ENCODE measurements around the gene ESPN. TPM values are rescaled to one million over a fixed set of nuclear protein-coding genes. Genes with fewer than 3 reads are reported as not detected.

Gene ESPN
- total RNA-seq, 1 experiment from 2014 or later, result 53.1 TPM

DNA sequence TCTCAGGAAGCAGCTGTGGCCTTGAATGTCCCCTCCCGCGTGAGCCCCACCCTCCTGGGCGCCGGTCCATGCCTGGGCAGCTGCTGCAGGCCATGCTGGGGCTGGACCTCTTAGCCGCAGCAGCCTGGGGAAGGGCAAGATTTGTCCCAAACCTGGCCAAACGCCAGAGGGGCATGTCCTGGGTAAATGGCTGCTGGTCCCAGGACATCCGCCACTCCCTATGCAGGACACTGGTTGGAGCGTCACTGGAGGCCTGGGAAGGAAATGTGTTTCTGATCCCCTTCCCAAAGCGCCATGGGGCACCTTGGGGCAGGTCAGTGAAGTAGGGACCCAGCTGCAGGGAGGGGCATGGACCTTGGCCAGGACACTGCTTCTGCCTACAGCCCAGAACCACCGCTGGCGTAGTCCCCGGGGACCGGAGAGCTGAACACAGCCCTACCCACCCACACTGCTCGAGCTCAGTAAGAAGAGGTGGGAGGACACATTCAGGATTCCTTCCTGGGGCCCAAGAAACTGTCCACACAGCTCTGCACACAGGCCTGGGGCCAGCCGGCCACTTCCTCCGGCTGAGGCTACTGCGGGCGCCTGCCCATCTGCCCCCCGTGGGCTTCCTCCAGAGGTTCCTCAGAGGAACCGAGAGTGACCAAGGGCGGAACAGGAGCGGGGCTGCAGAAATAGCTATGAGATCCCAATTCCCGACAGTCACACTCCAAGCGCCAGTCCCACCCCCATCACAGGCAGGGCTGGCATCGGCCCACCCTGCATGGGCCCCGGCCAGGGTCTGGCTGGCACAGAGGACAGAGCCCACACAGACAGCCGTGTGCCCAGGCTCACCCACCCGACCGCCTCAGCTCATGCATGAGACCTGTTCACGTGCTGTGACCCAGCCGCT lies 77.7 kb downstream of the ESPN start:
- peaks cover 4% of the 10 kb centered on the region for H3K23me2 ChIP-seq (ENCODE audit: insufficient read length, low read depth, low read length, poor library complexity, severe bottlenecking)
- H2BK15ac ChIP-seq (ENCODE audit: low read depth, low read length), result no peak overlapping the region
- H3K9ac ChIP-seq (ENCODE audit: extremely low read depth, insufficient read length, low read length), result no peak overlapping the region
- H3K4me1 Mint-ChIP-seq, result peaks cover 8 to 9% of the 10 kb centered on the region in 2 experiments
- H2BK20ac ChIP-seq (ENCODE audit: low read depth, low read length, poor library complexity, severe bottlenecking), result no peak overlapping the region
- no peak overlapping the region for H4K5ac ChIP-seq (ENCODE audit: insufficient read length, low read depth, low read length)
- no peak overlapping the region for H3K56ac ChIP-seq (ENCODE audit: insufficient read length, low read depth, low read length)
- H3K23ac ChIP-seq (ENCODE audit: insufficient read length, low read depth, low read length), result no peak overlapping the region
- H2AFZ ChIP-seq (ENCODE audit: low read length), result no peak overlapping the region
- H3K14ac ChIP-seq (ENCODE audit: insufficient read depth, low read length), result no peak overlapping the region
- H2BK5ac ChIP-seq (ENCODE audit: insufficient read length, low read length), result no peak overlapping the region
- H3K36me3 Mint-ChIP-seq (ENCODE audit: insufficient read depth in 1 of 3, low read depth in 3 of 3), result no peaks in the 10 kb centered on the region; a peak in 1 of 7 replicates
- H3T11ph ChIP-seq (ENCODE audit: low read length), result no peak overlapping the region
- H3K4me2 ChIP-seq (ENCODE audit: insufficient read depth, insufficient read length, low read length), result no peak overlapping the region
- H3K9me3 Mint-ChIP-seq, result no peaks in the 10 kb centered on the region
- TF ChIP-seq, protein P1, sequence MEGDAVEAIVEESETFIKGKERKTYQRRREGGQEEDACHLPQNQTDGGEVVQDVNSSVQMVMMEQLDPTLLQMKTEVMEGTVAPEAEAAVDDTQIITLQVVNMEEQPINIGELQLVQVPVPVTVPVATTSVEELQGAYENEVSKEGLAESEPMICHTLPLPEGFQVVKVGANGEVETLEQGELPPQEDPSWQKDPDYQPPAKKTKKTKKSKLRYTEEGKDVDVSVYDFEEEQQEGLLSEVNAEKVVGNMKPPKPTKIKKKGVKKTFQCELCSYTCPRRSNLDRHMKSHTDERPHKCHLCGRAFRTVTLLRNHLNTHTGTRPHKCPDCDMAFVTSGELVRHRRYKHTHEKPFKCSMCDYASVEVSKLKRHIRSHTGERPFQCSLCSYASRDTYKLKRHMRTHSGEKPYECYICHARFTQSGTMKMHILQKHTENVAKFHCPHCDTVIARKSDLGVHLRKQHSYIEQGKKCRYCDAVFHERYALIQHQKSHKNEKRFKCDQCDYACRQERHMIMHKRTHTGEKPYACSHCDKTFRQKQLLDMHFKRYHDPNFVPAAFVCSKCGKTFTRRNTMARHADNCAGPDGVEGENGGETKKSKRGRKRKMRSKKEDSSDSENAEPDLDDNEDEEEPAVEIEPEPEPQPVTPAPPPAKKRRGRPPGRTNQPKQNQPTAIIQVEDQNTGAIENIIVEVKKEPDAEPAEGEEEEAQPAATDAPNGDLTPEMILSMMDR (conservative IDR thresholded peaks at IDR 0.05), result no peak
- no peak overlapping the region for H3K27ac Mint-ChIP-seq
- no peak for DNase-seq
- H3K79me1 ChIP-seq (ENCODE audit: insufficient read depth, low read depth, low read length, poor library complexity, severe bottlenecking), result no peaks in the 10 kb centered on the region
- H4K91ac ChIP-seq (ENCODE audit: insufficient read length, low read depth, low read length), result no peak overlapping the region
- H3K4me3 Mint-ChIP-seq, result no peak overlapping the region
- no peaks in the 10 kb centered on the region for H3K79me2 ChIP-seq (ENCODE audit: insufficient read depth, low read length)
- H3K27ac ChIP-seq (ENCODE audit: insufficient read length, low read depth, low read length), result no peak overlapping the region
- H2AK5ac ChIP-seq (ENCODE audit: insufficient read length, low read length), result no peak overlapping the region
- H3K27me3 ChIP-seq (ENCODE audit: insufficient read depth, low read length), result no peaks in the 10 kb centered on the region
- no peak overlapping the region for H2BK12ac ChIP-seq (ENCODE audit: insufficient read length, low read depth, low read length)
- H3K27me3 Mint-ChIP-seq (ENCODE audit: low read depth), result peaks cover 32% of the 10 kb centered on the region
- no peak overlapping the region for H2BK120ac ChIP-seq (ENCODE audit: low read depth, low read length, poor library complexity, severe bottlenecking)
- no CpG with 5 or more reads among the region's 31 CpGs for WGBS (ENCODE audit: extremely low coverage, insufficient read length, low lambda C conversion rate)
- no peak overlapping the region for H4K8ac ChIP-seq (replicated peaks; ENCODE audit: insufficient read length, low read depth, low read length)
- H3K9me3 ChIP-seq (ENCODE audit: control insufficient read depth, low read depth, low read length), result no peaks in the 10 kb centered on the region
- H3K4ac ChIP-seq (ENCODE audit: low read depth, low read length), result no peak overlapping the region
- H3K18ac ChIP-seq (ENCODE audit: insufficient read length, low read depth, low read length), result no peak overlapping the region
- no peaks in the 10 kb centered on the region for H3K4me1 ChIP-seq (ENCODE audit: insufficient read depth, low read length)
- no peaks in the 10 kb centered on the region for H4K20me1 ChIP-seq (ENCODE audit: control insufficient read depth, insufficient read depth, insufficient read length)
